Measurements from ENCODE around the gene HOOK2. TPM values are rescaled to one million over a fixed set of nuclear protein-coding genes. Genes with fewer than 3 reads are reported as not detected.

Gene HOOK2
- total and polyA plus RNA-seq, 12 donors = 6.3 to 99.7 (median 29.1) TPM

GRCh38 chr19:12789098-12789903 lies 13.9 kb upstream of the HOOK2 start:
- peaks cover 25 to 49% of the 10 kb centered on the region in 2 donors for H3K4me1 ChIP-seq (replicated peaks in 1 of 2)
- intact Hi-C loops (cut with DNase I) = no loop called here
- H3K4me3 ChIP-seq = peak overlapping the region in 3 of 4 donors; percentile 1 to 77 (median 44)

GRCh38 chr19:12788682-12789097 lies 13.3 kb upstream of the HOOK2 start:
- WGBS, 4 donors = 0 to 2% (median 1%) methylated on average over 8 to 12 of the region's 12 CpGs
- DNase-seq = peak; percentile 85 to 92 (median 88)
- intact Hi-C loops (cut with DNase I) = no loop called here

More at GRCh38 chr19:12789098-12789903, 13.9 kb upstream of the HOOK2 start:
- WGBS, 4 donors = 1 to 7% (median 2%) methylated on average over 7 to 46 of the region's 46 CpGs
- Histone ChIP-seq H3K27ac (peak overlapping the region; percentile 97 to 100 (median 99)), H3K36me3 (replicated peaks in 1 of 2) (no peaks in the 10 kb centered on the region), H3K9me3 (replicated peaks in 1 of 3) (no peaks in the 10 kb centered on the region), H3K27me3 (no peaks in the 10 kb centered on the region)
- peak in 2 of 7 donors; percentile 55 to 56 for DNase-seq
- TF ChIP-seq CTCF (IDR thresholded peaks at IDR 0.05) (no peak), POLR2A (IDR thresholded peaks at IDR 0.05) (peak in 1 of 2 donors; percentile 35)

GRCh38 chr19:12788042-12788681 lies 12.8 kb upstream of the HOOK2 start:
- Histone ChIP-seq H3K9me3 (replicated peaks in 1 of 3) (no peaks in the 10 kb centered on the region), H3K27me3 (no peaks in the 10 kb centered on the region), H3K4me3 (peak overlapping the region in 1 of 4 donors; percentile 77), H3K4me1 (replicated peaks in 1 of 2) (peaks cover 30 to 57% of the 10 kb centered on the region in 2 donors), H3K27ac (peak overlapping the region; percentile 95 to 99 (median 97)), H3K36me3 (replicated peaks in 1 of 2) (no peaks in the 10 kb centered on the region)
- WGBS, 4 donors = 32 to 46% (median 41%) methylated on average over 4 of the region's 4 CpGs
- intact Hi-C loops (cut with DNase I) = no loop called here
- TF ChIP-seq CTCF (IDR thresholded peaks at IDR 0.05) = no peak
- TF ChIP-seq POLR2A (IDR thresholded peaks at IDR 0.05) = no peak
- peak in 2 of 7 donors; percentile 21 to 51 for DNase-seq

More at GRCh38 chr19:12788682-12789097, 13.3 kb upstream of the HOOK2 start:
- H3K4me1 ChIP-seq (replicated peaks in 1 of 2) = peaks cover 25 to 51% of the 10 kb centered on the region in 2 donors
- no peaks in the 10 kb centered on the region for H3K36me3 ChIP-seq (replicated peaks in 1 of 2)
- H3K27me3 ChIP-seq = no peaks in the 10 kb centered on the region
- peak overlapping the region; percentile 95 to 99 (median 97) for H3K27ac ChIP-seq
- H3K4me3 ChIP-seq = peak overlapping the region in 2 of 4 donors; percentile 1 to 77
- no peaks in the 10 kb centered on the region for H3K9me3 ChIP-seq (replicated peaks in 1 of 3)
- TF ChIP-seq POLR2A (IDR thresholded peaks at IDR 0.05) (peak in 1 of 2 donors; percentile 24), CTCF (IDR thresholded peaks at IDR 0.05) (no peak)

GRCh38 chr19:12787458-12787857 lies 12.1 kb upstream of the HOOK2 start:
- intact Hi-C loops (cut with DNase I) = no loop called here
- WGBS, 4 donors = 72 to 84% (median 77%) methylated on average over 10 of the region's 10 CpGs
- peaks cover 36 to 61% of the 10 kb centered on the region in 2 donors for H3K4me1 ChIP-seq (replicated peaks in 1 of 2)

More at GRCh38 chr19:12787458-12787857, 12.1 kb upstream of the HOOK2 start:
- Histone ChIP-seq H3K27ac (peak overlapping the region; percentile 95 to 99 (median 97)), H3K4me3 (no peak overlapping the region), H3K27me3 (no peaks in the 10 kb centered on the region), H3K9me3 (replicated peaks in 1 of 3) (no peaks in the 10 kb centered on the region), H3K36me3 (replicated peaks in 1 of 2) (no peaks in the 10 kb centered on the region)
- peak in 2 of 7 donors; percentile 20 to 49 for DNase-seq
- TF ChIP-seq CTCF (IDR thresholded peaks at IDR 0.05) = no peak
- no peak for TF ChIP-seq POLR2A (IDR thresholded peaks at IDR 0.05)
